ENCODE data around the gene SNRPA1.

The SNRPA1 gene

DNA sequence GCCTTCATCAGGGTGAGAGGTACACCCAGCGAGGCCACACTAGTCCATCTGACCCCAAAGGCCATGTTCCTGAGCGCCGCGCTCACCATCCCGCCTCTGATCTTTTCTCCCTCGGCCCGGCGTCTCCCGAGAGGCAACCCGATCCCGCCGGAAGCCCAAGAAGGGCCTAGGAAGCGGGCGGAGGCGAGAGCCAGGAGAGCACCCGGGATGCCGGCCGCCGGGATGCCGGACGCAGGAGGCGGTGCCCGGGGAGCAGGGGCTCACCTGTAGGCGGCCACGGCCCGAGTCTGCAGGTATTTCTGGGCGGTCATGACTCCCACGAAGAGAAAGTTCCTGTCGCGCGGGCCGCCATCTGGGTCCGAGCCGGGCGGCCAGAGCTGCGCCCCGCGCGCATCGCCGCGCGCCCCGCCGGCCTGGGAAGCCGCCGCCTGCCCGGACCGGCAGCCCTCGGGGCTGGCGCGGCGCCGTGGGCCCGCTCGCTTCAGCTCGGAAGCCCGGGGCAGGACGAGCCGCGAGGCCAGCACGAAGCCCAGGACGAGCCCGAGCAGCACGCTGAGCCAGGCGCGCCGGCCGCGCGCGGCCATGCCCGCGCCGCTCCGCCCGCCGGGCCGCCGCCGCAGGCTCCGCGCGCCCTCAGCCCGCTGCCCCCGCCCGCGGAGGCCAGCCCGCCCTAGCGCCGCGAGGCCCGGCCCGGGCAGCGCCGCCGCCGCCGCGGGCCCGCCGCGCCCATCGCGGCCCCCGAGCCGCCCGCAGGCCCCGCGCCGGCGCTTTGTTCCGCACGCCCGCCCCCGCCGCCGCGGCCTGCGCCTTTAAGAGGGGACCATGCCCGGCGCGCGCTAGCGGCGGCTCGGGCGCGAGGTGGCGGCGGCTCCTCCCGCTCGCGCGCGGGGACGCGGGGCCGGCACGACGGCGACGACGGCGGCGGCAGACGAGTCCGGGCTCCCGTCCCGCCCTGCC lies 43.9 kb downstream of the SNRPA1 start:
- H2AFZ ChIP-seq (ENCODE audit: low read depth, low read length) = peak overlapping the region; percentile 71; the same call in 1 of the 2 replicates
- peak overlapping the region; percentile 94 for H3K4me3 ChIP-seq (ENCODE audit: low read length)
- peak overlapping the region; percentile 64 for H3K9ac ChIP-seq (ENCODE audit: low read length)
- TF ChIP-seq, protein P1, sequence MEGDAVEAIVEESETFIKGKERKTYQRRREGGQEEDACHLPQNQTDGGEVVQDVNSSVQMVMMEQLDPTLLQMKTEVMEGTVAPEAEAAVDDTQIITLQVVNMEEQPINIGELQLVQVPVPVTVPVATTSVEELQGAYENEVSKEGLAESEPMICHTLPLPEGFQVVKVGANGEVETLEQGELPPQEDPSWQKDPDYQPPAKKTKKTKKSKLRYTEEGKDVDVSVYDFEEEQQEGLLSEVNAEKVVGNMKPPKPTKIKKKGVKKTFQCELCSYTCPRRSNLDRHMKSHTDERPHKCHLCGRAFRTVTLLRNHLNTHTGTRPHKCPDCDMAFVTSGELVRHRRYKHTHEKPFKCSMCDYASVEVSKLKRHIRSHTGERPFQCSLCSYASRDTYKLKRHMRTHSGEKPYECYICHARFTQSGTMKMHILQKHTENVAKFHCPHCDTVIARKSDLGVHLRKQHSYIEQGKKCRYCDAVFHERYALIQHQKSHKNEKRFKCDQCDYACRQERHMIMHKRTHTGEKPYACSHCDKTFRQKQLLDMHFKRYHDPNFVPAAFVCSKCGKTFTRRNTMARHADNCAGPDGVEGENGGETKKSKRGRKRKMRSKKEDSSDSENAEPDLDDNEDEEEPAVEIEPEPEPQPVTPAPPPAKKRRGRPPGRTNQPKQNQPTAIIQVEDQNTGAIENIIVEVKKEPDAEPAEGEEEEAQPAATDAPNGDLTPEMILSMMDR (IDR thresholded peaks at IDR 0.05; ENCODE audit: low read depth, low read length) = no peak
- peaks cover 35% of the 10 kb centered on the region for H3K27me3 ChIP-seq (ENCODE audit: low read depth, low read length)
- peaks cover 24% of the 10 kb centered on the region for H4K20me1 ChIP-seq (ENCODE audit: insufficient read depth, low read length)
- no peak overlapping the region for H3K27ac ChIP-seq (ENCODE audit: low read length)
- H3K4me1 ChIP-seq (ENCODE audit: low read length) = peaks cover 17% of the 10 kb centered on the region
- peak overlapping the region; percentile 96 for H3K4me2 ChIP-seq (ENCODE audit: low read length)
- H3K79me2 ChIP-seq (ENCODE audit: low read length) = peaks cover 34% of the 10 kb centered on the region
- H3K9me3 ChIP-seq (ENCODE audit: insufficient read depth, low read length) = no peaks in the 10 kb centered on the region
- no peaks in the 10 kb centered on the region for H3K36me3 ChIP-seq (replicated peaks; ENCODE audit: low read depth, low read length)

- H3K27ac ChIP-seq (ENCODE audit: low read length) = no peak overlapping the region
- H3K27me3 ChIP-seq (ENCODE audit: low read depth, low read length) = peaks cover 28% of the 10 kb centered on the region
- peaks cover 28% of the 10 kb centered on the region for H4K20me1 ChIP-seq (ENCODE audit: insufficient read depth, low read length)
- peak overlapping the region; percentile 96 for H3K4me2 ChIP-seq (ENCODE audit: low read length)
- H3K4me1 ChIP-seq (ENCODE audit: low read length) = peaks cover 17% of the 10 kb centered on the region
- no peaks in the 10 kb centered on the region for H3K36me3 ChIP-seq (replicated peaks; ENCODE audit: low read depth, low read length)
- no peak for TF ChIP-seq EZH2phosphoT487 (IDR thresholded peaks at IDR 0.05; ENCODE audit: low read depth)
- TF ChIP-seq, protein P1 (IDR thresholded peaks at IDR 0.05; ENCODE audit: low read depth, low read length) = no peak
- no peak overlapping the region for H2AFZ ChIP-seq (ENCODE audit: low read depth, low read length)
- H3K4me3 ChIP-seq (ENCODE audit: low read length) = peak overlapping the region; percentile 94
- H3K9me3 ChIP-seq (ENCODE audit: insufficient read depth, low read length) = no peaks in the 10 kb centered on the region
- peak overlapping the region; percentile 64 for H3K9ac ChIP-seq (ENCODE audit: low read length)
- H3K79me2 ChIP-seq (ENCODE audit: low read length) = peaks cover 42% of the 10 kb centered on the region
Observed at GRCh38 chr15:101250341-101250831, 44.7 kb downstream of the SNRPA1 start.

DNA sequence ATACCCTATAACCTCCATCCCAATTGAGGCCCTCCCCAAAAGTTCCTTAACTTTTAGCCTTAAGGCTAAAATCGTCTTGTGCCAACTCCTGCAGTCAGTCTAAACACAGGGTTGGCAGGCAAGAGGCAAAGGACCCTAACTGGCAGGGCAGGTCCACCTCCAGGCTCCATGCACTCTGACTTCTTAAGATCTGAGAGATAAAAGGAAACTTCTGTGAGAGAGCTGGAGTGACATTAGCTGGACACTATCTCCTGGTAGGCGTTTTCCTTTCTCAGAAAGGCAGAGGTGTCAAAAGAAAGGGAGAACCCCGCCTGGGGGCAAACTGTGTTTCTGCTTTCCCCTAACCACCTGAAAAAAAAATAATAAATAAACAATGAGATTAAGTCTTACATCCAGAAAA lies 46.8 kb downstream of the SNRPA1 start:
- Histone ChIP-seq H3K4me2 (ENCODE audit: low read length) (no peak overlapping the region), H3K27ac (ENCODE audit: low read length) (no peak overlapping the region), H3K9me3 (ENCODE audit: insufficient read depth, low read length) (no peaks in the 10 kb centered on the region), H3K4me3 (ENCODE audit: low read length) (no peak overlapping the region), H3K9ac (ENCODE audit: low read length) (no peak overlapping the region), H4K20me1 (ENCODE audit: insufficient read depth, low read length) (peaks cover 49% of the 10 kb centered on the region), H2AFZ (ENCODE audit: low read depth, low read length) (no peak overlapping the region), H3K27me3 (ENCODE audit: low read depth, low read length) (peaks cover 15% of the 10 kb centered on the region), H3K36me3 (replicated peaks; ENCODE audit: low read depth, low read length) (no peaks in the 10 kb centered on the region), H3K4me1 (ENCODE audit: low read length) (peaks cover 18% of the 10 kb centered on the region), H3K79me2 (ENCODE audit: low read length) (peaks cover 61% of the 10 kb centered on the region)
- TF ChIP-seq EZH2phosphoT487 (IDR thresholded peaks at IDR 0.05; ENCODE audit: low read depth) = no peak
- TF ChIP-seq, protein P1 (IDR thresholded peaks at IDR 0.05; ENCODE audit: low read depth, low read length) = no peak
